HG02981 (cell line): ENCODE results near the gene UBD.

Source experiments
- ATAC-seq: cut with Tn5 transposase; IDR thresholded peaks from one replicate; pipeline ENCODE4 v1.9.1; 2021; ENCODE audit warnings: mild to moderate bottlenecking, moderate library complexity; ENCODE audit not compliant: unreplicated experiment

Gene UBD

DNA sequence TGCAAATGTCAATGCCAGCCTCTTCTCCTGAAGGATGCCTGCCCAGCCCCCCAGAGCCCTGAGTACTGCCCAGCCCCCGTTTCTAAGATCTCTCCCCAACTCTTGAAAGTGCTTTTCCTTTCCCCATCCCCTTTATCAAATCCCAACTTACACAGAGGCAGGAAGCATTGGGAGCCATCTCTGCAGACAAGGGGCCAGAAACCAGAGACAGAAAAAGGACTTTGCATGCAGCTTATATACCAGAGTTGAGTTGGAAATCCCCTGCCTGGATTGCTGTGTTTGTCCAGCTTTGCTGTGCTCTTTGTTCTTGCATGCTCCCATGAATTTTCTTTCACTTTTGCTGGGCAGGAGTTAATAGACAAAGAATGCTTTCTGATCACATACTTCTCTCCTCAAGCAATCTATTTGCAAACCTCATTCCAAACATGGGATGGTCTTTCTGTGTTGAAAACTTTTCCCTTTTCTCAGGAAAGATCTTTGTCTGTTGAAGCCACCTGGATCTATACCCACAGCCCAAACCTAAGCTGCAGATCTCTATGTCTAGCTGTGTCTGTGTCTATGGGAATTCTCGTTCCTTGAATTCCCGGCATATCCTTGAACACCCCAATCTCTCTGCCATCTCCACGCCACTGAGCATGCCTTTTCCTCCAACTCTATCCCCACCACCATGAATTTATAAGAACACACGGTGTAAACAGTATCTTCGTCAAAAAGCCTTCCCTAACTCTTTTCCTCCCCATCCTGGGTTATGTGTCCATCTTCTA is at the start of gene UBD:
Gene UBD, minus strand, starts transcription at position 209 of the 764 bp plus-strand sequence. Its CDS starts 31 bp downstream, at position 178.
- ATAC-seq, result no peak

DNA sequence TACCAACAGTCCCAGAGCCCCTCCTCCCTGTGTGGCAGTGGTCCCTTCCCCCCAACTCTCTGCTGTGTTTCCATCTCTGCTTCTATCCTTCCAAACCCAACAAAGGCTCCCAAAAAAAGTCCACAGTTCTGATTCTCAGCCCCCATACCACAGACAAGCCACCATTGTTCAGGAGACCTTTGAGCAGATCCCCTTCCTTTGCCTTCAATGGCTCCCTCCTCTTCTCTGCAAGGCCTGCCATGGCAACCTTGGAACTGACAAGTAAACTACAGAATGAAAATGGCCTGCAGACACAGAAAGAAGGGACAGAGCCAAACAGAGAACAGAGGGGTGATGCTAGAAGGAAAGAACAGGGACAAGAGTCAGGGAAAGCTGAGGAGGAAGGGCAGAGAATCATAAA is 48.6 kb upstream of the UBD start:
- no peak for ATAC-seq

DNA sequence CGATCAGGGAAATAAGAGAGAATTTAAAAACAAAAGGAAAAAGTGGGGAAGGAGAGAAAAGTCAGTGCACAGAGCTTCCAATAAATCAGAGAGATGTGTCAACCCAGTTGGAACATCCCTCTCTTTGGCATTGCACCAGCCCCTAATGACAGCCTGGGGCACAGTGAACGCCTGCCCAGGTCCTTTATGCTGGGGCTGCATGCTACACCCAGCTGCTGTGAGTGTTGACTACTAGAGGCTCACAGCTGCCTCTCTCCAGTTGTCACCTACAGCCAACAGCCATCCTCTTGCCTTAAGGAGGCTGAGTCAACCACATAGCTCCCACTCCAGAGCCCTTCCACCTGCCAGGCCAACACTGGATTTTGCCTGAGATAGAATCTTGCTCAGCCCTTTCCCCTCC is 44.4 kb upstream of the UBD start:
- no peak for ATAC-seq

DNA sequence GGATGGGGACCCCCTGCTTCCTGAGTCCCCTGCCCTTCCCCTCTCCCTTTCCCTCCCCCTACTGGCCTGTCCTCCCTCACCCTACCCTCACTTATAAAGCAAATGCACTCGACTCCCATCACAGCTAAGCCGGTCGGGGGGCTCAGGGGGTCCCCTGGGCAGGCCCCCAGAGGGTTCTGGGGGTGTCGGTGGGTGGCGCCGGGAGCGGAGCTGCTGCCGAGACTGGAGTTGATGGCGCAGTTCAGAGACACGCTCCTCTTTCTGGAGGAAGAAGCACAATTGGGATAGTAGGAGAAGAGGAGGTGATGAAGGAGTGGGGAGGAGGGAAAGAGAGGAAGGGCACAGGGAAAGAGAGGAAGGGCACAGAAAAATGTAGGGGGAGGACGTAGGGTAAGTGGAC is 43.9 kb upstream of the UBD start:
- ATAC-seq, result no peak

DNA sequence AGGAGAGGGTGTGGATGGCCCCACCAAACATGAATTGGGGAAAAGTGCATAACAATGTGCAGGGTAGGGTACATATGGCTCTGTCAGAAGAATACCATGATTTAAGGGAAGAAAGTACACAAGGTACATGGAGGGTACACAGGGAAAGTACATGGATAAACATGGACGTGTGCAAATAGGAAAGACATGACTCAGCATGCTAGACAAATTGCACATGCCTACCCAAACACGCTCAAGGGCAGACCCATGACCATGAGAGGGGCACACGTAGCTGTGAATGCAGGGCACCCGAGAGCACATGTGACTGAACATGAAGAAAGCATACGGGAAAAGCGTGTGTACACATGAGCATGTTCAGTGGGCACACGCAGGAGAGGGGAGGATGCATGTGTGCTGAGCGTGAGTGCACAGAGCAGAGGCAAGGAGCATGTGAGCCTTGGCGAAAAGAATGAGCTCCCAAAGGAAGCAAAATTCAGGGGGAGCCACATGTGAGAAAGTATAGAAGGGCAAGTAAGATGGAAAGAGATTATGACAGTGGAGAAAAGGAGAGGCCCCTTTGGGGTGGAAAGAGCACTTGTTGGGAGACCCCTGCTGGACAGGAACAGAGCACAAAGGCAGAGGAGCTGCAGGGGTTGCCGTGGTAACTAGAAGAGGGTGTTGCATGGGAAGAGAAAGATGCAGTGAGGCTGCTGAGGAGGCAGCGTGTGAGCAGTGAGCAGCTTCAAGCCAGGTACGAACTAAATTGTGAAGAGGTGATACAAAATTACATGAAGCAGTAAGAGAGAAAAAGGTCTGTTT is 43.2 kb upstream of the UBD start:
- ATAC-seq, result no peak

DNA sequence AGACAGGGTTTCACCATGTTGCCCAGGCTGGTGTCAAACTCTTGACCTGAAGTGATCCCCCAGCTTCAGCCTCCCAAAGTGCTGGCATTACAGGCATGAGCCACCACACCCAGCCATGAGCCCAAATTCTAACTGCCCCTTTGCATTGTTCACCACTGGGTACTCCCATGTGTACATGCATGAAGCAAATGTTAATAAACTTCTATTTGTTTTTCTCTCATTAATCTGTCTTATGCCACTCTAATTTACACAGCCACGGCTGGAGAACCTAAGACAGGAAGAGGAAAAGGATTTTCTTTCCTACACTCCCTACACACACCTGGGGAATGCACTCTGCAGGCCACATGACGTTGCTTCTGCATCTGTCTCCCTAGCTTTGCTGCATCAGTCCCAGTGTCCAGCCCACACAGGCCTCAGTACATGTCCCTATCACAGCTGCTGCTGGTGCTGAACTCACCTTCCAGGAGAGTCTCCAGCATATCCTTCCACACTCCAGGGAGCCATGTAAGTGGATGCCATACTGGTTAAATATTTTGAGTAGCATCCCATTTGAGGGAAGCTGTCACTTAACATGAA is 38.7 kb upstream of the UBD start:
- no peak for ATAC-seq

DNA sequence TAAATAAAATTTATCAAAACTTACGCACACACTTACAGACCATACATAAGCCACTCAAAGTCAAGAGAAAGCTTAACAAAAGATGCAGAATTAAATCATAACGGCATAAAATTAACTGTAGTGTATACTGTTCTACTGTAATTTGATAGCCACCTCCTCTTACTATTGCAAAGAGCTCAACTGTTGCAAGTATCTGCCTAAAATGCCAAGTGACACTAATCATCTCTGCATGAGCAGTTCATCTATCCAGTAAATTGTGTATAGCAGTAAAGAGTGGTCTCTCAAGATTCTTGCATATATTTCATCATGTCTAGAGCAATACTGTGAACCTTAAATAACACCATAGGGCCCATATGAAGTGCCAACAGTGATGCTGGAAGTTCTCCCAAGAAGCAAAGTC is 37.7 kb upstream of the UBD start:
- ATAC-seq, result no peak

DNA sequence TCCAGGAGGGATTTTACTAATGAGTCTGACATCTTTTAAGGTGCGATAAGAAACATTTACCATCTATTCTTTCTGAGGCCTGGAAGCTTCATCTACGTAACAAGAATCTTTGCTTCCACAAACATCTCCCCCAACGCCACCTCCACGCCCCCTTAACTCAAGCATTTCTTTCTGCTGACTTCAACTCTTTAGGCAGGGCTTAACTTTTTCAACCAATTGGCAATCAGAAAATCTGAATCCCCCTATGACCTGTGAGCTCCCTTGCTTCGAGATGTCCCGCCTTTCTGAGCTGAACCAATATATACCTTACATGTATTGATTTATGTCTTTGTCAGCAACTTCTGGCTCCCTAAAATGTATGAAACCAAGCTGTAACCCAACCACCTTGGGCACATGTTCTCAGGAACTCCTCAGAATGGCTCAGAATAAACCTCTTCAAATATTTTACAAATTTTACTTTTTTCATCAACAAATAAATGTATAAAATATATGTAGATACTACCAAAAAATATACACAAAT is 36.9 kb upstream of the UBD start:
- ATAC-seq, result no peak

DNA sequence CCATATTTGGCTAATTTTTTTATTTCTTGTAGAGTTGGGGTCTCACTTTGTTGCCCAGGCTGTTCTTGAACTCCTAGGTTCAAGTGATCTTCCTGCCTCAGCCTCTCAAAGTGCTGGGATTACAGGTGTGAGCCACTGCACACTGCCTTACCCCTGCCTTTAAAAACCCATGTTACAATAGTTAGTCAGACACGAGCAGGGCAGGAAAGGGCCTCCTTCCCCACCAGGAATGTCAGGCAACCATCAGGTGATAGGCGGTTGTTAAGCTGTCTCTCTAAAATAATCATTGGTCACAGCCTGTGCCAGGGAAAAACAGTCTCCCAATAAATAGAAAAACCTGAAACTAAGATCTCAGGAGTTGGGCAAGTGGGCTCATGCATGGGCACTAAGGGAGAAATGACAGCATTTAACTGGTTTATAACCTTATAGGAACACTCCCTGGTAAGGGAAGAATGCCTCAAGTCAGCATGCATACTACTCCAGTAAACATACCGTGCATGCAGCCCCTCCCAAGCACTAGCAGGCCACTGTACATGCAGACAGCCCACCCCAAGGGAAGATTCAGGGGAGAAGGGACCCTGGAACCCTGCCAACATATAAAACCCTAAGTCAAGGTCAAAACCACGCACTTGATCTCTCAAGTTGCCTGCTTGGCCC is 33.8 kb upstream of the UBD start:
- ATAC-seq, result no peak

DNA sequence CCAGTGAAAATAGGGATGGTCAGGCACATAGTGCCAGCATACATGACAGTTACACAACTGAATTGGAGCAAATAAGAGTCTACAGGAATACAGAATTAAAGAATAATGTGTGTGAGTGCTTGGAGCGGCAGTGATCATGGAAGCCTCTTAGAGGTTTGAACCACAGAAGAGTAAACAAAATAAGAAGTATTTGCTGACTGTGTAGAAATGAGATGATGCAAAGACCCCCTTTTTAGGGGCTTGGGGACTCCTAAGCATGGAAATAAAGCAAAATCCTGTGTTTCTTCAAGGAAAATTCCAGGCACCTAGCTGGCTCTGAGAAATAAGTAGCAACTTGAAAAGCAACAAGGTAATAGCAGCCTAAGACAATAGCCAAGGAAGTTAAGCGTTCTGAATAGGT is 32.1 kb upstream of the UBD start:
- ATAC-seq, result no peak

DNA sequence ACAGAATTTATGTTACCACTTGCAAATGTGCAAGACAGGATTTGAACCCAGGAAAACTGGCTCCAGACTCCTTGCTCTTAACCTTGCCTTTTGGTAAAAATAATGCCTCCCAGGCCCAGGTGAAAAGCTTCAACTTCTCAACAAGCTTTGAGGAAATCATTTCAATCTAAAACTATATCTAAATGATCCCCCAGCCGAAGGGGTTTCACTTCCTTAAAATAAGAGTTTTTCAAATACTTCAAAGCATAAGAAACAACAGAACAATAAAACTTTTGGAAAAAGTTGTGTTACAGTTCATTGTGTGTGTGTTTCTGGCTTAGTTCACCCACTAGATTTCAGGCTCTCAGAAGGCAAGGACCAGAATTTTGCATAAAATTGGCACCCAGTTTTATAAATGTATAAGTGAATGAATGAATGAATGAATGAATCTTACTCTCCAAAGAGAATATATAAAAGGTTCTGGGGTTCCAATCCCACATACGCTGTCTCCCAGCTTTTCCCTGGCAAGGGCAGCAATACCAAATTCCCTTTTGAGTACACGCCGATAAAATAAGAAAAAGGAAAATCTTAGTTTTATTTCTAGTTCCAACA is 30.8 kb upstream of the UBD start:
- no peak for ATAC-seq

DNA sequence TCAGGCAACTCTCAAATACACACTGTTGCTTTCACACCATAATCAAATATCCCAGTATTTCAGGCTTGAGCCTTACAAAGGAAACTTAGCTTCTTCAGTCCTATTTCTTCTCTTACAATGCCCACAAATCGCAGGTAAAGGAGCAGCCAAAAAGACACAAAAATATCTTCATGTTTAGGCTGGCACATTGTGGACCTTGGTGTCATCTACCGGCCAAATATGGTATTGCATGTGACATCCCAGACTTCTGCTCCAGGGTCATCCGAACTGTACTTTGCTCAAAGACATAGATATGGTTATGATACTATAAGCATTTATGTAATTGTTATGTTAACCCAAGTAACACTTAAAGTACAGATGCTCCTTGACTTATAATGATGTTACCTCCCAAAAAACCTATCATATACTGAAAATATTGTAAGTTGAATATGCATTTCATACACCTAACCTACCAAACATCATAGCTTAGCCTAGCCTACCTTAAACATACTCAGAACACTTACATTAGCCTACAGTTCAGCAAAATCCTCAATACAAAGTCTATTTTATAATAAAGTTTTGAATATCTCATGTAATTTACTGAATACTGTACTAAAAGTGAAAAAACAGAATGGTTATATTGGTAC is 30.0 kb upstream of the UBD start:
- peak; percentile 60 for ATAC-seq

DNA sequence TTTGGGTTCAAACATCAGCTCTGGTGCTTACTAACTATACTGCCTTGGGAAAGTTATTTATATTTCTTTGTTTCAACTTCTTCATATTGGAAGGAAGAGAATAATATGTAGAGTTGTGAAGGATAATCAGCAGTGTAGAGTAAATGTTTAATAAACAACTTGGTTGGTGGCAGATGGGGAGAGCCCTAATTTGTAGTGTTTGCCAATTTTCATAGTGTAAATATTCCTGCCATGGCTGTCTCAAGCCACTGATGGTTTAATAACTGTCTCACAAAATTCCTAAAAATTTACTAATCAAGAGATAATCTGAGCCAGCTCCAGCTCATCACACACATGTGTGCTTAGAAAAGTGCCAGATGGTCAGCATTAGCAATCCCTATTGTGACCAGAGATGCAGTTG is 25.3 kb upstream of the UBD start, which contains the start of gene OR2H2:
Gene OR2H2, plus strand, starts transcription at position 301 of the 400 bp plus-strand sequence. CDS start 2,824 bp downstream, outside the sequence.
- ATAC-seq, result no peak

DNA sequence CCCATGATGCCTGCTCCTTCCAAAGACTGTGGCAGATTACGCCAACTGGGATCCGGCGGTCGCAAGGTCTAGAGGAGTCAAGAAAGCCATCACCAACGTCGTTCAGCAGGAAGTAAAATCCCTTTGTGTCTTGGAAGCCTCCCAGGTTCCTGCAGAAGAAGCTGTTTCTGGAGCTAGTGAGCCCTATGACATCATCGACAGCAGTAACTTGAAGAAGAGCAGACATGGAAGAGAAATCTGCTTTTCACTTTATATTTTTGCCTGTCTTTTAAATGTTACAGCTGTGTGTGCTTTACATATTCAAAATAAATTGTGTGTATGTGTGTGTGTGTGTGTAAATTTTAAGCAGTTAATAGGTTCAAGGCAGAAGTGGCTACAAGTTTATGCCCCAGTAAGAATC is 18.0 kb upstream of the UBD start:
- ATAC-seq, result no peak

DNA sequence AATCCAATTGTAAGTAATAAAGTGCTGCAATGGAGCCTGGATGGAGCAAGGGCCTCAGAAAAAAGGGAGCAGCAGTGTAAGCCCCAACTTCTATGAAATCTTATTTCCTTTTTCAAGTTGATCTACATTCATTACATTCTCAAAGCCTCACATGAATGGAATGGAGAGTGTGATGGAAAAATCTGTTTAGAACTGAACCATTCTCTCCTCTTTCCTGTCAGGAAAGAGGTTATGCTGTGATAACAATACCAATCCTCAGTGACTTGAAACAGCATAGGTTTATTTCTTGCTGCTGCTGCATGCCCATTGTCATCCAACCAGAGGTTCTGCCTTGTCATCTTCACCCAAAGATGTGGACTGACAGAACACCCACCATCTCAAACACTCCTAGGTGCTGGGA is 16.5 kb upstream of the UBD start:
- no peak for ATAC-seq

DNA sequence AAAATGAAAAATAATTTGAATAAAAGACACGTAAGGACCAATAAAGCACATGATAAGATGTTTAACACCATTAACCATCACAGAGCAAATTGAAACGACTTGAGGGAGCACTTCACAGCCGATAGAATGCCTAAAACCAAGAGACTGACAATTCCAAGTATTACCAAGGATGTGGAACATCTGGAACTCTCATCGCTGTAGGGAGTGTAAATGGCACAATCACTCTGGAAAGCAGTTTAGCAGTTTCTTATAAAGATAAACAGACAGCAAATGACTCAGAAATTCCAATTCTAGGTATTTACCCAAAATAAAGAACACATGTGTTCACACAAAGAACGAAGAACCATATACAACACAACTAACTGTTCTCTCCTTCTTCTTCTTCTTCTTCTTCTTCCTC is 8.5 kb upstream of the UBD start:
- no peak for ATAC-seq

DNA sequence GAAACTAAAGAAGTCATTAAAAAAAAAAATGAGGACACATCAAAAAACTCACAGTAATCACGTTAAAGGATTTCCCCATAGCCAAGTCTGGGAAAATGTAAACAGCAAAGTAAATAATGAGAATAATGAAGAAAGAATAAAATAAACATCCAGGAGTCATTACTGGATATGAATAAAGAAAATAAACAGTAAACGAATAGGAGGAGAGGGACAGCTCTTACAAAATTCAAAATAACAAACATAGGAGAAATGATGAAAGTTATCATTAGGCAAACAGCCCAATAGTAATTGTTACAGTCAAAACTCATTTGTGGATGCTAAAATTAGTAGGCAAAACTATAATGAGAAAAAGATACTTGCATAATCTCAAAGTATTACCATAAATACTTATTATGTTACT is 8.0 kb upstream of the UBD start:
- no peak for ATAC-seq

DNA sequence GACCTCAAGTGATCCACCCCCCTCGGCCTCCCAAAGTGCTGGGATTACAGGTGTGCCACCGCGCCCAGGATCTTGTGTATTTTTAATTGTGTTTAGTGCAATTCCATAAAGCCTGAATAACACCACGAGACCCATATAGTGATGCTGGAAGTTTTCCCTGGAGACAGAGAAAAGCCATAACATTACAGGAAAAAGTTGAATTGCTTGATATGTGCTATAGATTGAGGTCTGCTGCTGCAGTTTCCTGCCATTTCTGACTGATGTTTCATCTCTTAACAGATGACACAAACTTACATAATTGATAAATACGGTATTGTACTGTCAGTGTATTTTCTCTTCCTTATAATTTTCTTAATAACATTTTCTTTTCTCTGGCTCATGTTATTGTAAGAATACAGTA is 7.3 kb upstream of the UBD start:
- ATAC-seq, result no peak

DNA sequence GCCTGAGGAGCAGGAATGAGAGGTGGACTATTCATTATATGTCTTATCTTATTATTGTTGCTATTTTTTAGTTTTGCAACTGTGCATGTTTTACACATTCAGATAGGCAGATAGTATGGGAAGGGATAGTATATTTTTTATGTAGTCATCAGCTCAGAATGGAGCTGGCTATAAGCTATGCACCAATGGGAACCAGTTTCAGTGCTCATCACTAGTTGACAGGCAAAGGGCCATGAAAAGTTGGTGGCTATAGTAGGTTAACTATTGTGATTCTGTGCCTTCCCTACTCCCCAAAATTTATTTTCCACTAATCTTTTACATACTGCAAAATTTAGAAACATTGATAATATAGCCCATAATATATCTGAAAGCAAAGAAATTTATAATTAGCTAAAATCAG is 5.3 kb upstream of the UBD start:
- no peak for ATAC-seq

DNA sequence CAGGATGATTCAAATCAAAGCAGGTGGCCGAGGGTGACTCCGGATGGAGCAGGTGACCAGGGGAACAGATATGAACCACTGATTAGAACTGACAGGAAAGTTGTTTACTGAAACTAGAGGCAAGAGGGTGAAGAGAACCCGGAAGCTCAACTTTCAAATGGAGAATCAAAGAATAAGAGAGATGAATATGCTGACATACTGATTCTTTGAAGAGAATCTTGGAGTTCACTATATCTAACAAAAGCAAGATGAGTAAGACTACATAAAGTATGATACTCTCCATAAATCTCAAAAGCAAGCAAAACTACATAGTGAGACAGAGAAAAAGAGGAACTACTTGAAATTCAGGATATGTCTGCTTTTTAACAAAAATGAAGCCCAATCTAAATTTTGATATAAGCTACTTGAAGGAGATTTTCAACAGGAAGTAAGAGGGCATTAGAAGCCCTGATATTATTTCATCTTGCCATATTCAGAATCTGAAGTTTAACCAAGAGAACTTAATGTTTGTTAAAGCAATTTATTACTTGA is 4.0 kb upstream of the UBD start:
- ATAC-seq, result no peak
